Measurements from ENCODE around the gene MFAP4. TPM values are rescaled to one million over a fixed set of nuclear protein-coding genes. Genes with fewer than 3 reads are reported as not detected.

Gene MFAP4
- total and polyA plus RNA-seq, 9 of the 15 experiments (the other 6 are each of a cell fraction or from before 2014, with no cell fraction given): 0.07 to 0.24 TPM; not detected in 7

GRCh38 chr17:19377602-19378415, 9.2 kb downstream of the MFAP4 start (continued):
- peak; percentile 51; the same call in 1 of the 2 replicates for TF ChIP-seq HDAC2 (IDR thresholded peaks at IDR 0.05)
- no peak for TF ChIP-seq DDX20 (tag; IDR thresholded peaks at IDR 0.05; ENCODE audit: low read depth)
- no peak for TF ChIP-seq ZNF76 (CRISPR knock-in tag; IDR thresholded peaks at IDR 0.05; ENCODE audit: borderline replicate concordance)
- no peak for TF ChIP-seq MTA1 (IDR thresholded peaks at IDR 0.05; ENCODE audit: borderline replicate concordance)
- no peak for TF ChIP-seq HDAC1 (IDR thresholded peaks at IDR 0.05)
- TF ChIP-seq SREBF1 (IDR thresholded peaks at IDR 0.05; ENCODE audit: borderline replicate concordance, low read depth, low read length): no peak
- peak; percentile 84 for TF ChIP-seq HNRNPLL (IDR thresholded peaks at IDR 0.05; ENCODE audit: low read depth, low read length, poor library complexity, severe bottlenecking)
- no peak for TF ChIP-seq NELFE (IDR thresholded peaks at IDR 0.05; ENCODE audit: insufficient read depth, insufficient read length)
- no peak for TF ChIP-seq ZBTB12 (CRISPR knock-in tag; IDR thresholded peaks at IDR 0.05)
- no peak for TF ChIP-seq NBN (IDR thresholded peaks at IDR 0.05; ENCODE audit: low read depth)
- TF ChIP-seq, protein P1, sequence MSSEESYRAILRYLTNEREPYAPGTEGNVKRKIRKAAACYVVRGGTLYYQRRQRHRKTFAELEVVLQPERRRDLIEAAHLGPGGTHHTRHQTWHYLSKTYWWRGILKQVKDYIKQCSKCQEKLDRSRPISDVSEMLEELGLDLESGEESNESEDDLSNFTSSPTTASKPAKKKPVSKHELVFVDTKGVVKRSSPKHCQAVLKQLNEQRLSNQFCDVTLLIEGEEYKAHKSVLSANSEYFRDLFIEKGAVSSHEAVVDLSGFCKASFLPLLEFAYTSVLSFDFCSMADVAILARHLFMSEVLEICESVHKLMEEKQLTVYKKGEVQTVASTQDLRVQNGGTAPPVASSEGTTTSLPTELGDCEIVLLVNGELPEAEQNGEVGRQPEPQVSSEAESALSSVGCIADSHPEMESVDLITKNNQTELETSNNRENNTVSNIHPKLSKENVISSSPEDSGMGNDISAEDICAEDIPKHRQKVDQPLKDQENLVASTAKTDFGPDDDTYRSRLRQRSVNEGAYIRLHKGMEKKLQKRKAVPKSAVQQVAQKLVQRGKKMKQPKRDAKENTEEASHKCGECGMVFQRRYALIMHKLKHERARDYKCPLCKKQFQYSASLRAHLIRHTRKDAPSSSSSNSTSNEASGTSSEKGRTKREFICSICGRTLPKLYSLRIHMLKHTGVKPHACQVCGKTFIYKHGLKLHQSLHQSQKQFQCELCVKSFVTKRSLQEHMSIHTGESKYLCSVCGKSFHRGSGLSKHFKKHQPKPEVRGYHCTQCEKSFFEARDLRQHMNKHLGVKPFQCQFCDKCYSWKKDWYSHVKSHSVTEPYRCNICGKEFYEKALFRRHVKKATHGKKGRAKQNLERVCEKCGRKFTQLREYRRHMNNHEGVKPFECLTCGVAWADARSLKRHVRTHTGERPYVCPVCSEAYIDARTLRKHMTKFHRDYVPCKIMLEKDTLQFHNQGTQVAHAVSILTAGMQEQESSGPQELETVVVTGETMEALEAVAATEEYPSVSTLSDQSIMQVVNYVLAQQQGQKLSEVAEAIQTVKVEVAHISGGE (CRISPR knock-in tag; IDR thresholded peaks at IDR 0.05): peak in 1 of 3 experiments; percentile 68; a peak in 1 of 6 replicates
- TF ChIP-seq POLR2AphosphoS5 (IDR thresholded peaks at IDR 0.05; ENCODE audit: control insufficient read depth, insufficient read depth, low read depth, low read length): peak; percentile 66
- no peak for TF ChIP-seq WHSC1 (IDR thresholded peaks at IDR 0.05; ENCODE audit: low read length)
- no peak; a peak in 1 of 4 replicates for TF ChIP-seq TEAD1 (CRISPR knock-in tag; IDR thresholded peaks at IDR 0.05)
- TF ChIP-seq SRF (CRISPR knock-in tag; IDR thresholded peaks at IDR 0.05): no peak
- TF ChIP-seq, protein P2, sequence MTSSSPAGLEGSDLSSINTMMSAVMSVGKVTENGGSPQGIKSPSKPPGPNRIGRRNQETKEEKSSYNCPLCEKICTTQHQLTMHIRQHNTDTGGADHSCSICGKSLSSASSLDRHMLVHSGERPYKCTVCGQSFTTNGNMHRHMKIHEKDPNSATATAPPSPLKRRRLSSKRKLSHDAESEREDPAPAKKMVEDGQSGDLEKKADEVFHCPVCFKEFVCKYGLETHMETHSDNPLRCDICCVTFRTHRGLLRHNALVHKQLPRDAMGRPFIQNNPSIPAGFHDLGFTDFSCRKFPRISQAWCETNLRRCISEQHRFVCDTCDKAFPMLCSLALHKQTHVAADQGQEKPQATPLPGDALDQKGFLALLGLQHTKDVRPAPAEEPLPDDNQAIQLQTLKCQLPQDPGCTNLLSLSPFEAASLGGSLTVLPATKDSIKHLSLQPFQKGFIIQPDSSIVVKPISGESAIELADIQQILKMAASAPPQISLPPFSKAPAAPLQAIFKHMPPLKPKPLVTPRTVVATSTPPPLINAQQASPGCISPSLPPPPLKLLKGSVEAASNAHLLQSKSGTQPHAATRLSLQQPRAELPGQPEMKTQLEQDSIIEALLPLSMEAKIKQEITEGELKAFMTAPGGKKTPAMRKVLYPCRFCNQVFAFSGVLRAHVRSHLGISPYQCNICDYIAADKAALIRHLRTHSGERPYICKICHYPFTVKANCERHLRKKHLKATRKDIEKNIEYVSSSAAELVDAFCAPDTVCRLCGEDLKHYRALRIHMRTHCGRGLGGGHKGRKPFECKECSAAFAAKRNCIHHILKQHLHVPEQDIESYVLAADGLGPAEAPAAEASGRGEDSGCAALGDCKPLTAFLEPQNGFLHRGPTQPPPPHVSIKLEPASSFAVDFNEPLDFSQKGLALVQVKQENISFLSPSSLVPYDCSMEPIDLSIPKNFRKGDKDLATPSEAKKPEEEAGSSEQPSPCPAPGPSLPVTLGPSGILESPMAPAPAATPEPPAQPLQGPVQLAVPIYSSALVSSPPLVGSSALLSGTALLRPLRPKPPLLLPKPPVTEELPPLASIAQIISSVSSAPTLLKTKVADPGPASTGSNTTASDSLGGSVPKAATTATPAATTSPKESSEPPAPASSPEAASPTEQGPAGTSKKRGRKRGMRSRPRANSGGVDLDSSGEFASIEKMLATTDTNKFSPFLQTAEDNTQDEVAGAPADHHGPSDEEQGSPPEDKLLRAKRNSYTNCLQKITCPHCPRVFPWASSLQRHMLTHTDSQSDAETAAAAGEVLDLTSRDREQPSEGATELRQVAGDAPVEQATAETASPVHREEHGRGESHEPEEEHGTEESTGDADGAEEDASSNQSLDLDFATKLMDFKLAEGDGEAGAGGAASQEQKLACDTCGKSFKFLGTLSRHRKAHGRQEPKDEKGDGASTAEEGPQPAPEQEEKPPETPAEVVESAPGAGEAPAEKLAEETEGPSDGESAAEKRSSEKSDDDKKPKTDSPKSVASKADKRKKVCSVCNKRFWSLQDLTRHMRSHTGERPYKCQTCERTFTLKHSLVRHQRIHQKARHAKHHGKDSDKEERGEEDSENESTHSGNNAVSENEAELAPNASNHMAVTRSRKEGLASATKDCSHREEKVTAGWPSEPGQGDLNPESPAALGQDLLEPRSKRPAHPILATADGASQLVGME (CRISPR knock-in tag; IDR thresholded peaks at IDR 0.05): no peak
